H9 (cell line): ENCODE data around the gene CACNB4. TPM values are rescaled to one million over a fixed set of nuclear protein-coding genes. Genes with fewer than 3 reads are reported as not detected.
A peak's percentile ranks its signal among the peaks of the same experiment; 100 is the strongest.

ENCODE experiments used
- DNase-seq: peaks from one replicate; pipeline ENCODE4 v3.0.0-alpha.2; 2017
- H2AFZ ChIP-seq: one replicate; pipeline ENCODE4 v1.6.1; 2013; ENCODE audit warnings: mild to moderate bottlenecking, low read length, control low read depth, moderate library complexity
- H2AK5ac ChIP-seq: 2 replicates; pipeline ENCODE4 v1.6.1; 2013; ENCODE audit warnings: low read length, control low read depth, mixed read lengths; ENCODE audit not compliant: insufficient read length
- H2BK120ac ChIP-seq: one replicate; pipeline ENCODE4 v1.6.1; 2013; ENCODE audit warnings: low read depth, mild to moderate bottlenecking, low read length, control low read depth, inconsistent platforms; ENCODE audit not compliant: poor library complexity, severe bottlenecking
- H2BK12ac ChIP-seq: 2 replicates; pipeline ENCODE4 v1.6.1; 2013; ENCODE audit warnings: low read length, control low read depth, mixed read lengths, low read depth; ENCODE audit not compliant: insufficient read length
- H2BK15ac ChIP-seq: 2 replicates; pipeline ENCODE4 v1.6.1; 2013; ENCODE audit warnings: low read depth, low read length, control low read depth
- H2BK20ac ChIP-seq: one replicate; pipeline ENCODE4 v1.6.1; 2013; ENCODE audit warnings: low read depth, mild to moderate bottlenecking, low read length, control low read depth, inconsistent platforms; ENCODE audit not compliant: poor library complexity, severe bottlenecking
- H2BK5ac ChIP-seq: 2 replicates; pipeline ENCODE4 v1.6.1; 2013; ENCODE audit warnings: low read length, control low read depth, mixed read lengths; ENCODE audit not compliant: insufficient read length
- H3K14ac ChIP-seq: 2 replicates; pipeline ENCODE4 v1.6.1; 2013; ENCODE audit warnings: low read length, control low read depth; ENCODE audit not compliant: insufficient read depth
- H3K18ac ChIP-seq: 2 replicates; pipeline ENCODE4 v1.6.1; 2013; ENCODE audit warnings: low read depth, mild to moderate bottlenecking, mixed read lengths, low read length, control low read depth; ENCODE audit not compliant: insufficient read length
- H3K23ac ChIP-seq: 2 replicates; pipeline ENCODE4 v1.6.1; 2013; ENCODE audit warnings: low read length, control low read depth, mixed read lengths, low read depth; ENCODE audit not compliant: insufficient read length
- H3K23me2 ChIP-seq: 2 replicates; pipeline ENCODE4 v1.6.1; 2013; ENCODE audit warnings: low read depth, mild to moderate bottlenecking, mixed read lengths, low read length, control low read depth; ENCODE audit not compliant: insufficient read length, poor library complexity, severe bottlenecking
- H3K27ac ChIP-seq: 2 replicates; pipeline ENCODE4 v1.5.1; 2013; ENCODE audit warnings: low read length, control low read depth, mixed read lengths, low read depth; ENCODE audit not compliant: insufficient read length
- H3K27me3 ChIP-seq: 2 replicates; pipeline ENCODE4 v1.6.1; 2013; ENCODE audit warnings: low read length, control low read depth, inconsistent platforms; ENCODE audit not compliant: insufficient read depth
- H3K4ac ChIP-seq: 2 replicates; pipeline ENCODE4 v1.6.1; 2013; ENCODE audit warnings: low read depth, mild to moderate bottlenecking, control low read depth, inconsistent platforms, low read length, moderate library complexity
- H3K4me1 ChIP-seq: 2 replicates; pipeline ENCODE4 v1.6.1; 2013; ENCODE audit warnings: low read length, control low read depth, inconsistent platforms; ENCODE audit not compliant: insufficient read depth
- H3K4me2 ChIP-seq: 2 replicates; pipeline ENCODE4 v1.6.1; 2013; ENCODE audit warnings: low read length, control low read depth, mixed read lengths; ENCODE audit not compliant: insufficient read length, insufficient read depth
- H3K56ac ChIP-seq: 2 replicates; pipeline ENCODE4 v1.6.1; 2013; ENCODE audit warnings: low read depth, mild to moderate bottlenecking, mixed read lengths, low read length, control low read depth; ENCODE audit not compliant: insufficient read length
- H3K79me1 ChIP-seq: 2 replicates; pipeline ENCODE4 v1.6.1; 2013; ENCODE audit warnings: low read depth, mild to moderate bottlenecking, moderate library complexity, low read length, control low read depth, inconsistent platforms; ENCODE audit not compliant: insufficient read depth, poor library complexity, severe bottlenecking
- H3K79me2 ChIP-seq: 2 replicates; pipeline ENCODE4 v1.6.1; 2013; ENCODE audit warnings: low read length, control low read depth, inconsistent platforms; ENCODE audit not compliant: insufficient read depth
- H3K9ac ChIP-seq: 2 replicates; pipeline ENCODE4 v1.6.1; 2013; ENCODE audit warnings: low read length, control low read depth, mixed read lengths; ENCODE audit not compliant: insufficient read length; ENCODE audit errors: extremely low read depth
- H3K9me3 ChIP-seq: one replicate; pipeline ENCODE4 v1.6.1; 2013; ENCODE audit warnings: low read depth, low read length, inconsistent platforms; ENCODE audit not compliant: control insufficient read depth
- H3T11ph ChIP-seq: one replicate; pipeline ENCODE4 v1.6.1; 2013; ENCODE audit warnings: mild to moderate bottlenecking, low read length, control low read depth, inconsistent platforms
- H4K20me1 ChIP-seq: one replicate; pipeline ENCODE4 v1.6.1; 2013; ENCODE audit not compliant: control insufficient read depth, insufficient read length, insufficient read depth
- H4K5ac ChIP-seq: 2 replicates; pipeline ENCODE4 v1.6.1; 2013; ENCODE audit warnings: low read depth, mild to moderate bottlenecking, mixed read lengths, low read length, control low read depth; ENCODE audit not compliant: insufficient read length
- H4K8ac ChIP-seq: replicated peaks from 2 replicates; pipeline ENCODE4 v1.6.1; 2013; ENCODE audit warnings: low read length, control low read depth, mixed read lengths, low read depth; ENCODE audit not compliant: insufficient read length
- H4K91ac ChIP-seq: 2 replicates; pipeline ENCODE4 v1.6.1; 2013; ENCODE audit warnings: low read depth, mild to moderate bottlenecking, moderate library complexity, mixed read lengths, low read length, control low read depth; ENCODE audit not compliant: insufficient read length
- H3K27ac Mint-ChIP-seq, 3 experiments: 2 replicates in 2 of 3; 3 replicates in 1 of 3; pipeline ENCODE4 v1.8.0; 2020 to 2021; ENCODE audit warnings: mixed read lengths in 3 of 3, mild to moderate bottlenecking in 1 of 3, moderate library complexity in 1 of 3
- H3K27me3 Mint-ChIP-seq: 2 replicates; pipeline ENCODE4 v1.8.0; 2021; ENCODE audit warnings: low read depth, mild to moderate bottlenecking, moderate library complexity, mixed read lengths
- H3K36me3 Mint-ChIP-seq, 3 experiments: 2 replicates in 2 of 3; 3 replicates in 1 of 3; pipeline ENCODE4 v1.8.0; 2020 to 2021; ENCODE audit warnings: low read depth in 3 of 3, mixed read lengths in 3 of 3; ENCODE audit not compliant: insufficient read depth in 1 of 3
- H3K4me1 Mint-ChIP-seq, 2 experiments: 2 replicates each; pipeline ENCODE4 v1.8.0; 2020; ENCODE audit warnings: mixed read lengths in 2 of 2
- H3K4me3 Mint-ChIP-seq, 2 experiments: 2 replicates in 1 of 2; 3 replicates in 1 of 2; pipeline ENCODE4 v1.8.0; 2020 to 2021; ENCODE audit warnings: mild to moderate bottlenecking in 2 of 2, mixed read lengths in 2 of 2, moderate library complexity in 1 of 2
- H3K9me3 Mint-ChIP-seq, 2 experiments: 2 replicates in 1 of 2; 3 replicates in 1 of 2; pipeline ENCODE4 v1.8.0; 2020; ENCODE audit warnings: mild to moderate bottlenecking in 2 of 2, mixed read lengths in 2 of 2, moderate library complexity in 1 of 2
- CTCF ChIP-seq: fragments of 200-600 bp; sonication (generic); conservative IDR thresholded peaks from 3 replicates; pipeline ENCODE4 v1.8.0; 2021; ENCODE audit warnings: antibody characterized with exemption, mild to moderate bottlenecking
- WGBS: extraction: QIAGEN DNeasy Blood & Tissue Kit; methylation state at CpG from one replicate; pipeline ENCODE4 v1.1.7; 2013; ENCODE audit warnings: missing lambda C conversion rate, low lambda C conversion rate, mixed read lengths; ENCODE audit not compliant: insufficient read length; ENCODE audit errors: extremely low coverage; 5-methylcytosine and 5-hydroxymethylcytosine counted together
- total RNA-seq: library from RNA; stranded (reverse); gene quantifications from 2 replicates; pipeline ENCODE4 v1.2.1, GENCODE V29; 2021

Gene CACNB4
- total RNA-seq, 1 experiment from 2014 or later, result 1.4 TPM

GRCh38 chr2:152050915-152051314 is 47.9 kb downstream of the CACNB4 start:
- DNase-seq, result no peak
- Histone ChIP-seq H3K79me1 (no peaks in the 10 kb centered on the region), H2AFZ (no peak overlapping the region), H2BK15ac (no peak overlapping the region), H2BK120ac (no peak overlapping the region), H3K27ac (no peak overlapping the region), H3K79me2 (no peaks in the 10 kb centered on the region), H4K20me1 (no peaks in the 10 kb centered on the region), H3K4me2 (no peak overlapping the region), H3K4ac (no peak overlapping the region), H3K4me1 (peaks cover 5% of the 10 kb centered on the region; the same call in 1 of the 2 replicates), H3K9ac (no peak overlapping the region), H3K23me2 (no peaks in the 10 kb centered on the region), H3K56ac (no peak overlapping the region), H3K23ac (no peak overlapping the region), H2BK20ac (no peak overlapping the region), H3K27me3 (no peaks in the 10 kb centered on the region), H4K5ac (no peak overlapping the region), H4K91ac (no peak overlapping the region), H2BK5ac (no peak overlapping the region), H3T11ph (no peak overlapping the region), H3K14ac (no peak overlapping the region), H3K9me3 (no peaks in the 10 kb centered on the region), H3K18ac (no peak overlapping the region), H4K8ac (no peak overlapping the region), H2BK12ac (no peak overlapping the region), H2AK5ac (no peak overlapping the region)
- 0 out of 7 replicates have a peak, but pooled peaks cover 0 to 1% (median 0%) of the 10 kb centered on the region in 3 experiments for H3K36me3 Mint-ChIP-seq
- TF ChIP-seq CTCF, result no peak
- H3K9me3 Mint-ChIP-seq, result 0 out of 5 replicates have a peak, but pooled peaks cover 0 to 1% of the 10 kb centered on the region in 2 experiments
- H3K4me1 Mint-ChIP-seq, result peaks cover 30 to 35% of the 10 kb centered on the region in 2 experiments
- H3K27ac Mint-ChIP-seq, result peak overlapping the region in 1 of 3 experiments; percentile 95; a peak in 2 of 7 replicates
- H3K4me3 Mint-ChIP-seq, result no peak overlapping the region
- WGBS, result no CpG with 5 or more reads among the region's 6 CpGs
- peaks cover 8% of the 10 kb centered on the region for H3K27me3 Mint-ChIP-seq
